Measurements from ENCODE around the gene SALL3. TPM values are rescaled to one million over a fixed set of nuclear protein-coding genes. Genes with fewer than 3 reads are reported as not detected.
"Not testable (repeated sequence)": the region's sequence is repeated elsewhere in the genome, so short reads cannot be mapped to it uniquely, and the experiment has no call there.

Gene SALL3
- total RNA-seq = not detected in 2 replicates

DNA sequence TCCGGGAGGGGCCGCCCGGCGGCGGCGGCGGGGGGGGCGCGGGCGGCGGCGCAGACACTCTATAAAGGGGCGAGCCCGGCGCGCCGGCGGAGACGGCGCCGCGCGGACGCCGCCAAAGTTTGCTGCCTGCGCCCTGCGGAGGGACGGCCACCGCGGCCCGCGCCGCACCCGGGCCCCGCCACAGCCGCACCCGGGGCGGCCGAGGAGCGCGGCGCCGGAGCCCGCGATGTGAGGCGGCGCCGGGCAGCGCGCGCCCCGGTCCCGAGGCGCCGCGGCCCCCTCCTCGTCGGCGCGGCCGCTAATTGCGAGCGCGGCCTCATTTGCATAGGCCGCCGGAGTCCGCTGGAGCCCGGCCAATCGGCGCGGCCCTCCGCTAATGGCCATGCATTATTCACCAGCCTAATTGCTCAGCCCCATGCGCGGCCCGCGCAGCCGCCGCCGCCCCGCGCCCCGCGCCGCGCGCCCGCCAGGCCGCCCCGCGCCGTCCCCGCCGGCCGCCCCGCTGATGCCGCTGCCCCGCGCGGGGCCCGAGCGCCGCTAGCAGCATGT lies at the start of gene SALL3:
SALL3 (plus strand) TSS at position 89 of the 549 bp plus-strand sequence; CDS start at position 546, 457 bp downstream.
- intact Hi-C loops (cut with micrococcal nuclease) = no loop called here

DNA sequence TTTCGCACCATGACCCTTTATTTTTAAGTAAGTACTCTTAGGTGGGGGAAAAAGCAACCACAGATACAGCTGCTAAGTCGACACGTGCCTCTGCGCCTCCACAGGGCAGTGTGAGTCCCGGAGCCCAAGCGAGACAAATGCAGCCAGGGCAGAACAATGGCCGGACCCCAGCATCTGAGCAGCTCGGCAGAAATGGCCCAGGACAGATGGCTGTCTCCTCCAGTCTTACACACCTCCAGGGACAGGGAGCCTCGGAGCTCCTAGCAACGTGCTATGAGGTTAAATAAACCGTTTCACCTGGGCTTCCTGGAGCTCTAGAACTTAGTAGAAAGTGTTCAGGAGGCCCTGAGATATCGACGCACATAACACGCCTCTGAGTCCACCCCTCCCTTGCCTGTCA lies 47.3 kb upstream of the SALL3 start:
- intact Hi-C loops (cut with micrococcal nuclease) = no loop called here

DNA sequence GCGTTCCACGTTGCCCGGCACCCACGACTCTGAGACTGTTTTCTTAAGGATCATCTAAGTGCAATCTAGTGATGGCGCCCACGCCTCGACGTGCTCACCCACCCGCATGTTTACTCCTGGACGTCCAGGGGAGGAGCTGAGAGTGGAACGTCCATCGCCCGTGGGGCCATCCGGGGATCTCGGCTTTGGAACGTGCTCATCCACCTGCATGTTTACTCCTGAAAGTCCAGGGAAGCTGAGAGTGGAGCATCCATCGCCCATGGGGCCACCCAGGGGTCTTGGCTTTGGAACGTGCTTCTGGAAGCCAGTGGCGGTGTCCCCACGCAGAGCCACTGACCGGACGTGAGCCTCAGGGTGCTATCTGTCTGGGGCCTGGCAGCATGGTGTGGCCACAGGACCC lies 45.6 kb upstream of the SALL3 start:
- intact Hi-C loops (cut with micrococcal nuclease) = no loop called here

DNA sequence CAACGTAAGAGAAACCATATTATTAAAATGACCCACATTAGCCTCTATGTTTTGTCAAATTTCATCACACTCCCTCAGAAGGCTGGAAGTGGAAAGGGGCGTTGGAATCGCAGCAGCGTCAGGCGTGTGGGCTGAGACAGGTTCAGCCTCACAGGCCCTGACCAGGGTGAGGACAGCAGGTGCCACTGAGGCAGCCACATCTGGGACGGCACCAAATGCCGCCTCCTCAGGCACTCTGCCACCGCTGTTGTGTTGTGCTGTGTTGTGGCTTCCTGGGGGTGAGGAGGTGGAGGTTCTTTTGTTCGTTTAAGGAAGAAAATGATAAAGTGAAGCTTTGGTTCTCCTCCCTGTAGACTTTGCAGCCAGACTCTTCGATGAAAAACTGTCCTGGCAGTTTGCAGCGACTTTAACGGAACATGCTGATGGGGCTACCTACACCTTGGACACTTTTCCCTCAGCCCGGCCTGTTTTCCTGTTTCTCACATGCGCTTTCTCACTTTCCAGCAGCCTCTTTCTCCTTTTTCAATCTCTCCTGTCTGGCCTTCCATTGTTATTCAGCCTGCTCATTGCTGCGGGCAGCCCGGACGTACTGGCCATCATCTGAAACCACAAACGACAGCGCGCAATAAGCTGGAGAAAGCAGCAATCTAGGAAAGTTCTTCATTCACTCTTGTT lies 44.9 kb upstream of the SALL3 start:
- intact Hi-C loops (cut with micrococcal nuclease) = no loop called here

DNA sequence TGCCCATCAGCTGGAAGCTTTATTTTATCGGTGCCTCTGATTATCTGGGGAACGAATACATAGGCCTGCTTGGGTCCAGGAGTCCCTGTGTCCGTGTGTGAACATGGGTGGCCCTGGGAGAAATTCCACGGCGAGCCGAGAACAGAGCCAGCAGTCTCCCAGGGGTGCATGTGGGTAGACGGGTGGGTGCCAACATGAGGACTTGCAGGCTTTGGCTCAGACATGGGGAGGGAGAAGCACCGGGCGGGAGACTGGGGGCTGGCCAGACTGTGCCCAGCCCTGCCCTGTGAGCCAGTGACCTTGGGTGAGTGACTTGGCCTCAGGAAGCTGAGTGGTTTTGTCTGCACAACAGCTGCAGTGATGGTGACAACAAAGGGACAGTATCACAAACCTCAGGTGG lies 44.2 kb upstream of the SALL3 start:
- intact Hi-C loops (cut with micrococcal nuclease) = no loop called here

DNA sequence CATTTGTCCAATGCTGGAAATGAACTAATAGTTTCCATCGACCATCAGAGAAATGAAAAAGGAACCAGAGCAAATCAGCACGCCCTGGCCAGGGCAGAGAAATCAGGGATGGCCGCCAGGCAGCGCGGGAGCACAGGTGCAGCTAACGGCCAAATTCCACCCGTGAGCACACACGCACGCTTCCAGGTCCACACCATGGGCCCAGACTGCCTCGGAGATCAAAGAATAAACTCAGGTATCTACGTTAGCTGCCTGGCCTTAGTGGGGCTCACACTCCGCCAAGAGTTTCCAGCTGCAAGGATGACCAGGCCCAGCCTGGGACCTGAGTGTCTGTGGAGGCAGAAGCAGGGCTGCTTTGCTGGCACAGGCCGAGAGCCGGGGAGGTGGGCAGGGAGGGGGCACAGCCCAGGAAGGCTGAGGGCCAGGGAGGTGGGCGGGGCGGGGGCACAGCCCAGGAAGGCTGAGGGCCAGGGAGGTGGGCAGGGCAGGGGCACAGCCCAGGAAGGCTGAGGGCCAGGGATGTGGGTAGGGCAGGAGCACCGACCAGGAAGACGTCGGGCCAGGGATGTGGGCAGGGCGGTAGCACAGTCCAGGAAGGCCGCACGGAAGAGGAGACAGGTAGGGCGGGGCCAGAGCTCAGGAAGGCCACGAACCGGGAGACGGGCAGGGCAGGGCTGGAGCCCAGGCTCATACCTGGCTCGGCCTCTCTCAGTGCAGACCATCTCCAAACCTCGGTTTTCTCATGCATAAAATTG lies 43.2 kb upstream of the SALL3 start:
- intact Hi-C loops (cut with micrococcal nuclease) = no loop called here

DNA sequence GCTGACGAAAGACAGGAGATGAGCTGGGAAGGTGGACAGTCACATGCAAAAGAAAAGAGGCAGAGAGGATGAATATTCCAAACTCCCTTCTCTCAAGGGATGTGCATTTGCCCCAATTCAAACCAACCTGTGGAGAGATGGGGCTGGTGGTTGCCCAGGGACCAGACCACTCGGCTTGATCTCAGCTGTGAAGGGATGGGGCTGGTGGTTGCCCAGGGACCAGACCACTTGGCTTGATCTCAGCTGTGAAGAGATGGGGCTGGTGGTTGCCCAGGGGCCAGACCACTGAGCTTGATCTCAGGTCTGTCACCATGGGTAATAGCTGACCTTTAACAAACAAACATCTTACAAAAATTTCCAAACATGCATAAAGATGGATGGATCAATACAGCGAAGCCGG lies 42.5 kb upstream of the SALL3 start:
- intact Hi-C loops (cut with micrococcal nuclease) = no loop called here

DNA sequence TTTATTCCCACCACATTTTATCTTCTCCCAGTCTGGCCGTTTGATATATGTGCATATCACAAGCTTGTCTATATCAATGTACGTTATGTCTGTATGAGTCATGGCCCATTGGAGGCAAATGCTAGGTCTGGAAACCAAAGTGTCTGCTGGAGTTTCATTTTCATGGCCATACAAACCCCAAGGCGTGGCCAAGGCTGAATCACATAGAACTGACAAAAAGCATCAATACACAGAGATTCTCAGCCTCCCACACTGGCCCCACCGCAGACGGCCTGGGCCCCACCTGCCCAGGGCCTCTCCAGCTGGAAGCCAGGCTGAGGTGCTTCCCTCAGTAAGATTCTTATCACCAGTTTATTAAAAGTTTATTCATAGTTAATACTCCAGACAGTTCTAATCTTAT lies 40.5 kb upstream of the SALL3 start:
- intact Hi-C loops (cut with micrococcal nuclease) = no loop called here

DNA sequence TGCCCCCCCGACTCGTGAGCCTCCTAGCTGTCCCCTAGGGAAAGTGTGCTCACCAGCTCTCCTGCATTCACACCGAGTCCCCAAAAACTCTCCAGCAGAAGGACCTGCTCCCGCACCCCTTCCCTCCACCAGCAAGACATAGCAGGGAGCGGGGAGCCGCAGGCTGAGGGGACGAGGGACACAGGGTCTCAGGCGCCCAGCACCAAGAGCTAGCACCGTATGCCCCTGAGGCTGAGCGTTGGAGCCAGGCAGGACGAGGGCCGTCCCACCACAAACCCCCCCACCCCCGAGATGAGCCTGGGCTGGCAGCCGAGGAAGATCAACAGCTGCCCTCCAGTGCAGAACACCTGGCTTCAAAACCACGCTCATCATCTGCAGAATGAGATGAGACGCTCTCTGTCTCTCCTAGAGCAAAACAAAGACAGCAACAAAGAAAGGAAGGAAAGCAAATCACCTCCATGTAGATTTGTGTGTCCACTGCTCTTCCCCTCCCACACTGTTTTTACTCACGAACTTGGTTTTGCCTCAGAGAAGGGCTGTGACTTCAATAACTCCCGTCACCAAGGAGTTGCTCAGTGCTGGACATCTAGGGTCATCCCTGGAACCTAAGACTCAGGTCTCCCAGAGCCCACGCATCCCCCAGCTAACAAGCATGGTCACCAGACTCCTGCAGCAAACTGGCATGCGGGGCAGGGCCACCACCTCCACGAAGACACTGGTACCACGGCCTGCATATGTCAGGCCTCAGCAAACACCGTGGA lies 39.7 kb upstream of the SALL3 start:
- intact Hi-C loops (cut with micrococcal nuclease) = no loop called here

DNA sequence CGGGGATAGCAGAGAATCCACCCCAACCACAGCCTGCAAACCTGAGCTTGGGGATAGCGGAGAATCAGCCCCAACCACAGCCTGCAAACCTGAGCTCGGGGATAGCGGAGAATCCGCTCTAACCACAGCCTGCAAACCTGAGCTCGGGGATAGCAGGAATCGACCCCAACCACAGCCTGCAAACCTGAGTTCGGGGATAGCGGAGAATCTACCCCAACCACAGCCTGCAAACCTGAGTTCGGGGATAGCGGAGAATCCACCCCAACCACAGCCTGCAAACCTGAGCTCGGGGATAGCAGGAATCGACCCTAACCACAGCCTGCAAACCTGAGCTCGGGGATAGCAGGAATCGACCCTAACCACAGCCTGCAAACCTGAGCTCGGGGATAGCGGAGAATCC lies 37.4 kb upstream of the SALL3 start:
- intact Hi-C loops (cut with micrococcal nuclease) = not testable (repeated sequence)

DNA sequence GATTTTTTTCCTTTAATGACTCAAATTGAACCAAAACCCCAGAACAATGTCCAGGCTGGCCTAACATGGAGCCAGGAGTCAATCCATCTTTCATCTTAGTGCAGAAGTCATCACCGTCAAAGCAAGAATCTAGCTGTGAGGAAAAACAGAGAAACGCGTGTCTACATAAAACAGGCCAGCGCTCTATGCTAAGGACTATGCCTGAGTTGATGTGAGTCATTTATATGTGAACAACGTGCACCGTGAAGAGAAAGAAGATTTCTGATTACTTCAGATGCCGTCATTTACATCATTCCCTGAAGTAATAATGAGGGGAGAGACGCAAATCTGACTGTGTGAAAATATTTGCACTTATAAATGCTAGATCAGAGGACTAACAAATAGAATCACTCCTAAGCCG lies 34.0 kb upstream of the SALL3 start:
- intact Hi-C loops (cut with micrococcal nuclease) = no loop called here

DNA sequence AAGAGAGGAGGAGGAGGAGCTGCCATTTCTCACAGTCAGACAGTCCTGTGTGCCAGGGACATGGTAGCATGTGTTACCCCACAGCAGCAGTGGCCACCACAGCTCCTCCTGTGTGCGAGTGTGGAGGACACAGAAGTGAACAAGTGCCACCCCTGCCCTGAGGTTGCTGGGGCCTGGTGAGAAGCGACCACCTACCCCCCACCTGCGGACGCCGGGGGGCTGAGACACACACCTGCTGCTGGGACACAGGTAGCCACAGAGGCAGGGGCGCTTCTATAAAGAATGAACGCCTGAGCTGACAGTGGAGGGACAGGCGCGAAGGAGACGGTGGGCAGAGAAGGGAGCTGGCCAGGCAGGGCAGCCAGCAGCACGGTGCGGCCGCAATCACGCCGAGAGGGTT lies 32.3 kb upstream of the SALL3 start:
- intact Hi-C loops (cut with micrococcal nuclease) = no loop called here

DNA sequence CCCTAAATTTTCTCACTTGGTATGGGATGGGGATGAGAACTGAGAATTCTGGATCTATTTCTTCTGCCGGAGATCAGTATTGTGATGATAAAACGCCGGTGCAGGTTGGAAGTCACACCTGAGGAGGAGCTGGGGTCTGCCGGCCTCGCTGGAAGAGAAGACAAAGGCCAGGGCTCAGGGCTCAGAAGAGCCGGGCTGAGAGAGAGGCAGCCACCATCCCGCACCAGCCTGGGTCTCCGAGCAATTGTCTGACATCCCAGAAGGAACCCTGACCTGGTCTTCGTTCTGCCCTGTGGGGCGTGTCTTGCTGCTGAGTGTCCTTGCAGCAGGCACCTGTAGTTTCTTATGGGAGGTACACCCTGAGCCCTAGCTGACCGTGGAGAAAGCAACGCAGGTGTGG lies 31.4 kb upstream of the SALL3 start:
- intact Hi-C loops (cut with micrococcal nuclease) = no loop called here

DNA sequence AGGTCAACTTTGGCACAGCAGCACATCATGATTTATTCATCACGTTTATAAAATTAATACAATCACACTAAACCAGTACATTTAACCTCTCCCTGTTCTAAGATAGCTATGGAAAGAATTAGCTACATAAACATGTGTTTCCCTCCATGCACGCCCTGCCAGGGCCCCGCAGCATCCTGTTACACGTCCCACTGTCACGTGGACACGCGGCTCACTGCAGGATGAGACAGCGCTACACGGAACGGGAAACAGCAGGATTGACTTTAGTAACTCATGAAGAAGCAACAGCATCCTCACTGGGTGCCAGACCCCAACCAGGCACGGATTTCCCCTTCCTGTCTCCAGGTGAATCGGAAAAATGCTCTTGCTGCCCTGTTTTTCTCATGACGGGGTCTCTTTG lies 30.9 kb upstream of the SALL3 start:
- intact Hi-C loops (cut with micrococcal nuclease) = no loop called here

DNA sequence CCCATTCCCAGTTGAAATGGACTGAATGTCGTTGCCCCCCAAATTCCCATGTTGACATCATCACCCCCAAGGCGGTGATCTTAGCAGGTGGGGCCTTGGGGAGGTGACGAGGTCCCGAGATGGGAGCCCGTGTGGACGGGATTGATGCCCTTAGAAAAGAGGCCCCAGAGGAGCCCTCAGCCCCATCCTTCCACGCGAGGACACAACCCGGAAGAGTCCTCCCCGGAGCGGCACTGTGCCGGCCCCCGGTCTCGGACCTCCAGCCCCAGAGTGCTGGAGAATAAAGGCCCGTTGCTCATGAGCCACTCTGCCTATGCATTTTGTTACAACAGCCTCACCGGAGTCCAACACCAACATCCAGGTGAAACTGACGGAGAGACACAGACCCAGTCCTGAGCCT lies 30.4 kb upstream of the SALL3 start:
- intact Hi-C loops (cut with micrococcal nuclease) = no loop called here

DNA sequence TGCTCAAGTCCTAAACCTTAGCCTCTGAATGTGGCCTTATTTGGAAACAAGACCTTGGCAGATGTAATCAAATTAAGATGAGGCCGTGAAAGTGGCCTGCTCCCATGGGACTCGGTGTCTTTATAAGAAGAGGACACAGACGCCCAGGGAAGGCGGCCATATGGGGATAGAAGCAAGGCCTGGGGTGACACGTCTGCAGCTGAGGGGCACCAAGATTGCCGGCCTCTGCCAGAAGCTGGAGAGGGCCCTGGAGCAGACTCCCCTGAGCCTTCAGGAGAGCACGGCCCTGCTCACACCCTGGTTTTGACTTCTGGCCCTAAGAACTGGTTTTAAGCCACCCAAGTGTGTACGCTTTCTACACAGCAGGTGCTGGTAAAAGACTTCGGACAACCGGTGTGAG lies 29.2 kb upstream of the SALL3 start:
- intact Hi-C loops (cut with micrococcal nuclease) = no loop called here

DNA sequence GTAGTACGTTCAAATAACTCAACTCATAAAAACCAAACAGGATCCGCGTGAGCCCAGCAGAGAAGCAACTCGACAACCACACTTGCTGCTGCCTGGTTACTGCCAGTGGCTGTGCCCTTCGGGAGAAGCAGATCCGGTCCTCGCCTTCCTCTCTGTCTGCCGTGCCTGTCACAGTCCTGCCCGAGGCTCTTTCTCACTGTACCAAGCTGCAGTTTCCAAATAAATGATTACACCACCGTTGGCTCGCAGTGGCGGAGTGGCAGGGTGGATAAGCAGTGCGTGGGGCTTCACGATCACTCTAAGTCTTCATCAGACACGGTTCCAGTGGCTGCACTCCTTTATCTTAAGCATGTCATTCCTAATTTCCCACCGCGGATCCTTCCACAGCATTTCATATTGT lies 26.1 kb upstream of the SALL3 start:
- intact Hi-C loops (cut with micrococcal nuclease) = no loop called here

DNA sequence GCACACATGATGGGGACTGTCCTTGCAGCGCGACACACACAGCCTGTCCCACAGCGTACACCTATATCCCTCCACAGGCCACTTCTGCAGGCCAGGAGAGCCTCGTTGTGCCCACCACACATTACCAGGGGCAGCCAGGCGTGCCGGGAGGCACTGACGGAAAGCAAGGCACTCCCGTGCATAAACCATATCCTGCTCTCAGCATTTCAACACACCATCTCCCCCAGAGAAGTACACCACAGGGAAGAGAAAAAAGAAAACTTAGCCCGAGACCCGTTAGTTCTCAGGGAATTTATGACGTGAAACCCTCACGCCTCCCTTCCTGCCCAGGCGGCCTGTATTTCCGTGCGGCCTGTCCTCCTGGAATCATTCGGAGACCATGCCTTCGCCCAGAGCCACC lies 24.6 kb upstream of the SALL3 start:
- intact Hi-C loops (cut with micrococcal nuclease) = loop anchor here (2.0 kb wide), 1 partner anchor 46 kb away; no protein-coding TSS in a partner anchor

DNA sequence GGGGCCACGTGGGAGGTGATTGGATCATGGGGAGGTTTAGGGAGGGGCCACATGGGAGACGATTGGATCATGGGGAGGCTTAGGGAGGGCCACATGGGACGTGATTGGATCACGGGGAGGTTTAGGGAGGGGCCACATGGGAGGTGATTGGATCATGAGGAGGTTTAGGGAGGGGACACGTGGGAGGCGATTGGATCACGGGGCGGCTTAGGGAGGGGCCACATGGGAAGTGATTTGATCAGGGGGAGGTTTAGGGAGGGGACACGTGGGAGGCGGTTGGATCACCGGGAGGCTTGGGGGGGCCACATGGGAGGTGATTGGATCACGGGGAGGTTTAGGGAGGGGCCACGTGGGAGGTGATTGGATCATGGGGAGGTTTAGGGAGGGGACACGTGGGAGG lies 22.5 kb upstream of the SALL3 start:
- intact Hi-C loops (cut with micrococcal nuclease) = no loop called here

DNA sequence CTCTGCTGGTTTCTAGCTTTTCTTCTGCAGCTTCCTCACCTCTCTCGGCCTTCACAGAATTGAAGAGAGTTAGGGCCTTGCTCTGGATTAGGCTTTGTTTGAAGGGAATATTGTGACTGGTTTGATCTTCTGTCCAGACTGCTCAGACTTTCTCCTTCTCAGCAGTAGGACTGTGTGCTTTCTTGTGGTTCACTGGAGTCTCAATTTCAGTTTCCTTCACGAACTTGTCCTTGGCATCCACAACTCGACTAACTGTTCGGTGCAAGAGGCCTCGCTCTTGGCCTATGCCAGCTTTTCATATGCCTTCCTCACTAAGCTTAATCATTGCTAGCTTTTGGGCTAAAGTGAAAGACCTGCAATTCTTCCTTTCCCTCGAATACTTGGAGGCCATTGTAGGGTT lies 18.9 kb upstream of the SALL3 start:
- intact Hi-C loops (cut with micrococcal nuclease) = no loop called here

DNA sequence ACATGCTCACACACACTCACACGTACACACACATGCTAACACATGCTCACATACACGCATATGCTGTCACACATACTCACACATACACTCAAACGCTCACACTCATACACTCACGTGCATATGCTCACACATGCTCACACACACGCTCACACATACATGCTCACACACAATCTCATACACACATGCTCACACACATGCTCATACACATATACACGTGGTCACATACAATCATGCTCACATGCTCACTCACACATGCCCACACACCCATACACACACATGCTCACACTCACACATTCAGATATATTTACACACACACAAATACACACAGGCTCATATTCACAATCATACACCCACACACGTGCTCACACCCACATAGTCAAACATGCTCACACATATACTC lies 17.5 kb upstream of the SALL3 start:
- intact Hi-C loops (cut with micrococcal nuclease) = no loop called here

DNA sequence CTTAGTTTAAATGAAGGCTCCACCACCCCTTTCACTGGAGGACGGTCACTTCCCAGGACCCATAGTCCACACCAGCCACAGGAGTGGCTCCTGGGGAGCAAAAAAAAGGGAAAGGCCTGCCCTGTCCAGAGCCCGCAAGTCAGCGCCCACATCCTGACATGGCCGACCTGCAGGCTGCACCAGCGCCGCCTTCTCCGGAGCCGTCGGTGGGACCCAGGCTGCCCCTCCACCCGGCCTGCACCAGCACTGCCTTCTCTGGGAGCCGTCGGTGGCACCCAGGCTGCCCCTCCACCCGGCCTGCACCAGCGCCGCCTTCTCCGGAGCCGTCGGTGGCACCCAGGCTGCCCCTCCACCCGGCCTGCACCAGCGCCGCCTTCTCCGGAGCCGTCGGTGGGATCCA lies 14.9 kb upstream of the SALL3 start:
- intact Hi-C loops (cut with micrococcal nuclease) = not testable (repeated sequence)
